Erythroblast (primary cell): ENCODE measurements around the gene COMMD8.
"Not testable (repeated sequence)": the region's sequence is repeated elsewhere in the genome, so short reads cannot be mapped to it uniquely, and the experiment has no call there.

Experiments used
- DNase-seq, 2 experiments: peaks; one replicate each; lab custom pipeline; 2025; lab: John Stamatoyannopoulos, UW
- GATA1 ChIP-seq: IDR thresholded peaks from 2 replicates; pipeline ENCODE4 v1.6.1; 2011; ENCODE audit warnings: low read depth, mild to moderate bottlenecking, control low read depth, low read length, moderate library complexity
- POLR2A ChIP-seq: IDR thresholded peaks from 2 replicates; pipeline ENCODE4 v1.6.1; 2011; ENCODE audit warnings: mild to moderate bottlenecking, low read length

Gene COMMD8

GRCh38 chr4:47463235-47463956 lies at the start of gene COMMD8:
Gene COMMD8, minus strand, starts transcription at chr4:47463702. Its CDS starts 51 bp downstream, at chr4:47463651.
- TF ChIP-seq POLR2A (peak; percentile 63), GATA1 (no peak)
- DNase-seq, result peak; percentile 97 to 98

GRCh38 chr4:47510506-47511143 lies 47.1 kb upstream of the COMMD8 start:
- DNase-seq, result no peak
- TF ChIP-seq POLR2A (no peak), GATA1 (no peak)

GRCh38 chr4:47505666-47506065 lies 42.2 kb upstream of the COMMD8 start:
- DNase-seq, result no peak
- TF ChIP-seq POLR2A (no peak), GATA1 (no peak)

- no peak for TF ChIP-seq POLR2A
- no peak for TF ChIP-seq GATA1
- no peak for DNase-seq
Measured at GRCh38 chr4:47505147-47505546, 41.6 kb upstream of the COMMD8 start.

GRCh38 chr4:47500776-47501175 lies 37.3 kb upstream of the COMMD8 start:
- TF ChIP-seq POLR2A (no peak), GATA1 (no peak)
- DNase-seq, result no peak

GRCh38 chr4:47499700-47500099 lies 36.2 kb upstream of the COMMD8 start:
- TF ChIP-seq POLR2A, result no peak
- TF ChIP-seq GATA1, result no peak
- no peak for DNase-seq

GRCh38 chr4:47498899-47499298 lies 35.4 kb upstream of the COMMD8 start:
- DNase-seq, result no peak
- TF ChIP-seq POLR2A (no peak), GATA1 (no peak)

GRCh38 chr4:47494124-47494430 lies 30.6 kb upstream of the COMMD8 start:
- no peak for DNase-seq
- TF ChIP-seq POLR2A (no peak), GATA1 (no peak)

GRCh38 chr4:47493238-47494123 lies 30.0 kb upstream of the COMMD8 start:
- DNase-seq, result no peak

GRCh38 chr4:47490550-47490949 lies 27.0 kb upstream of the COMMD8 start:
- DNase-seq, result peak; percentile 16 to 30

More at GRCh38 chr4:47493238-47494123, 30.0 kb upstream of the COMMD8 start:
- TF ChIP-seq GATA1 (no peak), POLR2A (no peak)

GRCh38 chr4:47488706-47489105 lies 25.2 kb upstream of the COMMD8 start:
- TF ChIP-seq GATA1, result no peak
- TF ChIP-seq POLR2A, result no peak

More at GRCh38 chr4:47490550-47490949, 27.0 kb upstream of the COMMD8 start:
- TF ChIP-seq GATA1, result no peak
- no peak for TF ChIP-seq POLR2A

GRCh38 chr4:47486727-47487126 lies 23.2 kb upstream of the COMMD8 start:
- not testable (repeated sequence) for DNase-seq

More at GRCh38 chr4:47488706-47489105, 25.2 kb upstream of the COMMD8 start:
- DNase-seq, result no peak

- DNase-seq, result no peak
- TF ChIP-seq GATA1 (no peak), POLR2A (no peak)
Measured at GRCh38 chr4:47486231-47486673, 22.8 kb upstream of the COMMD8 start.

GRCh38 chr4:47485768-47486167 lies 22.3 kb upstream of the COMMD8 start:
- TF ChIP-seq POLR2A, result no peak
- TF ChIP-seq GATA1, result no peak
- DNase-seq, result peak in 1 of 2 experiments; percentile 48
